Right cardiac atrium (tissue), 5 donors: ENCODE data around the gene ANKRD18A. TPM values are rescaled to one million over a fixed set of nuclear protein-coding genes. Genes with fewer than 3 reads are reported as not detected.

Experiments used
- ATAC-seq, 2 donors: fragments of 200-7000 bp; cut with Tn5 transposase; one replicate each; pipeline versions ENCODE4 v1.8.0 to v1.9.1; 2020; ENCODE audit warnings: moderate library complexity in 2 of 2, mild to moderate bottlenecking in 1 of 2
- DNase-seq, 3 donors: peaks; one replicate each; pipeline ENCODE4 v3.0.0-alpha.2; 2020
- H3K27ac ChIP-seq: one replicate; pipeline ENCODE4 v1.5.1; 2013; ENCODE audit warnings: mild to moderate bottlenecking, low read length, control low read depth, moderate library complexity
- H3K27me3 ChIP-seq: one replicate; pipeline ENCODE4 v1.6.1; 2013; ENCODE audit not compliant: control insufficient read depth, insufficient read depth
- H3K4me1 ChIP-seq: one replicate; pipeline ENCODE4 v1.6.1; 2013; ENCODE audit warnings: low read length; ENCODE audit not compliant: control insufficient read depth, insufficient read depth
- H3K4me3 ChIP-seq: one replicate; pipeline ENCODE4 v1.5.1; 2013; ENCODE audit warnings: low read length, control low read depth
- H3K9me3 ChIP-seq: one replicate; pipeline ENCODE4 v1.6.1; 2013; ENCODE audit warnings: low read length; ENCODE audit not compliant: control insufficient read depth
- WGBS: extraction: QIAGEN DNeasy Blood & Tissue Kit; methylation state at CpG from one replicate; pipeline ENCODE4 v1.1.7; 2013; 5-methylcytosine and 5-hydroxymethylcytosine counted together
- intact Hi-C, 4 donors: fragments of 100-400 bp; cut with DNase I; formaldehyde crosslinking; loops; one replicate each; pipeline versions ENCODE4 v1.11.0 to v1.14.0; 2022 to 2023
- long read RNA-seq, 4 donors: library from polyadenylated mRNA; unstranded; transcript quantifications; one replicate each; pipeline ENCODE4 v2.0.0, GENCODE V29; 2020 to 2021
- polyA plus RNA-seq: library from polyadenylated mRNA; stranded (reverse); fragments of 200-250 nt; gene quantifications from one replicate; pipeline ENCODE4 v1.2.3, GENCODE V29; 2013
- total RNA-seq, 4 donors: library from RNA; stranded (reverse); fragmentation: NEBNext Ultra II Directional; extraction: Animal tissue kit (Norgen Biotek cat#: 25700); gene quantifications; one replicate each; pipeline ENCODE4 v1.2.1, GENCODE V29; 2021
- donor health status: healthy with polysubstance abuse.
- donor health status: DM: no; HTN: yes; CAD: no.
- donor health status: DM: no; HTN: no; CAD: no.
- donor health status: DM: no; HTN: yes; CAD: no; lungs with severe emphysema.
- donor health status: DM: yes; HTN: yes; CAD: no.

Gene ANKRD18A
- total RNA-seq (10 to 100 TPM in 1 of 4 donors, 1 to 10 TPM in 3; 2.1 to 12.3 (median 7.2) TPM), polyA plus RNA-seq (3.1 TPM)
- long read RNA-seq, donor 1, partial matches to known transcripts: 1 of 3 reads
- long read RNA-seq, donor 1, other reads (novel, unspliced or antisense): 2 of 3 reads
- long read RNA-seq, donor 2, partial matches to known transcripts: 0 of 1 reads
- long read RNA-seq, donor 2, other reads (novel, unspliced or antisense): 1 of 1 reads
- long read RNA-seq, donor 3, partial matches to known transcripts: 0 of 4 reads
- long read RNA-seq, donor 3, other reads (novel, unspliced or antisense): 4 of 4 reads
- long read RNA-seq, donor 4: 0 reads

DNA sequence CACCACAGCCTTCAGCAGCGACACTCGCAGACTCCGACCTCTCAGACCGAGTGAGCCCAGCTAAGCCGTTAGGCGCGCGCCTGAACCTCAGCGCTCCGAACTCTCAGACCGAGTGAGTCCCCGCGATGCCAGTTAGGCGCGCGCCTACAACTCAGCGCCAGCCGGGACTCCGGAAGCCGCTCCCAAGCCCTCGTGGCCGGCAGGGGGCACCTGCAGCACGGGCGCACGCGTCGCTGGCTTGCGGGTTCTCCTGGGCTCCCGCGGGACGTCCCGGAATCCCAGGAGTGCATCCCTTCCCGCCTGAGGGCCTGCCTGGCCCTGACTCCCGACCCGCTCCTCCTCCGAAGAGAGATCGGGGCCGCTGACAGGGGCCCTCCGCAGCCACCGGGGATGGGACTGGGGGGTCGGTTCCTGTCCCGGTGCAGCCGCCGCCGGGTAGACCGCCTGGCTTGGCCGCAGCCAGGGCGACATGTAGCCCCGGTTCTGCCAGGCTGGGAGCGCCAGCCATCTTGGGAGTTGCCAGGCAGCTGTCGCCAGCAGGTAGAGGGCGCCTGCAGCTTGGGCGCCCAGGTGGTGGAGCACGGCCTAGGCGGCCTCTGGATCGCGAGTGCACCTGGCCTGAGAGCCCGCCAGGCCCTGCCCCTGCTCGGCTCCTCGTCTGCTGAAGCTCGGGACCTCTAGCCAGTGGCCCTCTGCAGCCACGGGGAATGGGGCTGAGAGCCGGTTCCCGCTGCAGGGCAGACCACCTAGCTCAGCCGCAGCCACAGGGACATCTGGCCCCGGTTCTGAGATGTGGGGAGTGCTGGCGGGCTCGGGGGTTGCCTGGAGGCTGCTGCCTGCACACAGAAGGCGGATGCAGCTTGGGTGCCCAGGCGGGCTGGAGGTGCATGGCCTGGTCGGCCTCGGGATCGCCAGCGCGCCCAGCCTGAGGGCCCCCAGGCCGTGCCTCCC is at the start of gene ANKRD18A:
ANKRD18A (minus strand) TSS at position 114 of the 951 bp plus-strand sequence. CDS start 311 bp downstream, outside the sequence.
- Histone ChIP-seq H3K27ac (peak within 1 kb of the TSS; percentile 3), H3K4me3 (peak within 1 kb of the TSS; percentile 54), H3K4me1 (no peaks in the 10 kb centered on the region), H3K27me3 (no peaks in the 10 kb centered on the region), H3K9me3 (no peaks in the 10 kb centered on the region)
- intact Hi-C loops: no loop called here
- ATAC-seq: peak; percentile 89 to 91
- peak; percentile 64 to 87 (median 85) for DNase-seq
- WGBS: 1% methylated on average over 76 of the region's 76 CpGs

DNA sequence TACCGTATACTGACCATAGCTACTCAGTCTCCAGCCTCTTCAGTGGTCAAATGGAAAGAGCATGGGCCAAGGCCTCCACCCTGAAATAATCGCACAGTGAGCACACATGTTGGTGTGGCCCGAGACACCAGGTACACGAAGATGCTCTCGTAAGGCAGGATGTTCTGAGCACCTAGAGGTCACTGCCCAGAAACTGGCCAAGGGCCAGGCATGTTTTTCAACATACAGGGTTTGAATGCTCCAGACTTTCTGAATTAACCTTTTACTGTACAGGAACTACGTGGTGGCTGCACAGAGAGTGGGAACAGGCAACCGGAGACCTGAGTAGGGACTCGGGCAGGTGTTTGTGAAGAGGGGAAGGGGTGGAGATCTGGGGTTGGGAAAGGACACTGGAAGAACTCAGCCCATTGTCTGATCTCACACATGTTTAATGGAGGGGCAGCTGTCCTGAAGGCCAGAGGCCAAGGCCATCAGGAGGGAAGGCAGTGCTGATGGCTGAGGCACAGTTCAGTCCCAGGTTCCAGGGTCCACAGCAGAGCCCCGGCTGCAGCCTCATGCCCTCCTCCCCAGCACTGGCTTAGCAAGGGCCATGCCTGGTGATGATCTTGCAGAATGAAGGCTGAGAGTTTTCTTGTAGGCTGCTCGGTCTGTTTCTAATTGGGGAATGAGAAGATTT is 48.5 kb upstream of the ANKRD18A start:
- DNase-seq (no peak), ATAC-seq (no peak)
- H3K9me3 ChIP-seq: no peaks in the 10 kb centered on the region
- H3K4me3 ChIP-seq: no peak overlapping the region
- no peaks in the 10 kb centered on the region for H3K27me3 ChIP-seq
- intact Hi-C loops: no loop called here
- no peak overlapping the region for H3K27ac ChIP-seq
- no peaks in the 10 kb centered on the region for H3K4me1 ChIP-seq
- WGBS: 91% methylated on average over 10 of the region's 10 CpGs

DNA sequence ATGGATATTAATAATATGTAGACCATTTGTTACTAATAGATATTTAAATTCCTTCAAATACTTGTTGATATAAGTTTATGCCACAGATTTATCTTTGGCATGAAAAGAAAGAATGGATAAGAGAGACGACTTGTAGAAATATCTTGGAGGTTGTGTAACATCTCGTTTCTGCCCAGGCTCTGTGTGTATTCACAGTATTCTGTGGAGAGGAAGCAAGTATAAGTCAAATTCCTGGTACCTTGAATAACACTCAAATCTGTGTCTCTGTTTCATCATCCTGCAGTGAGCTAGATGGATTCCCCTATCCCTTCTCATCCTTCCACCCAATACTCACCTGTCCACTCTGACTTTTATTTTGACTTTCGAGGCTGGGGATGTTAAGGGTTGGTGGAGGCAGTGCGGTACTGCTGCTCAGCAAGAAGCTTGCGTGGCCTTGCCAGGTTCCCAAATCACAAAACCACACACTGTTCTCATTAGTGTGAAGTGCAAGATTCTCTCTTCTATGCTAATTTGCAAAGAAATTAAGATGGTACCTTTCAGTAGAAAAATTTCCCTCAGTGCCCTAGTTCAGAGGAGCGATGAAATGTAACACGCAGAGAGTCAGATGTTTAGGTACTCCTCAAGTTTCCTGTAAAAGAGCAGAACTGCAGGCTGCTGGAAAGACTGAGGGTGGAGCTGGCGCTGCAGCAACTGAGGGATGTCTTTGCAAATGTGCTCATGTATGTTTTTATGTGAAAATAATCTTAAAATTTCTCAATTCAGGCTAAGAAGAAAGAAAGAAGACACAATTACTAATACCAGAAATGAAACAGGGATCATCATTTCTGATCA is 42.6 kb upstream of the ANKRD18A start:
- Histone ChIP-seq H3K4me1 (no peaks in the 10 kb centered on the region), H3K27ac (no peak overlapping the region), H3K27me3 (no peaks in the 10 kb centered on the region), H3K4me3 (no peak overlapping the region), H3K9me3 (no peaks in the 10 kb centered on the region)
- ATAC-seq (no peak), DNase-seq (no peak)
- intact Hi-C loops: no loop called here
- 49% methylated on average over 8 of the region's 8 CpGs for WGBS

DNA sequence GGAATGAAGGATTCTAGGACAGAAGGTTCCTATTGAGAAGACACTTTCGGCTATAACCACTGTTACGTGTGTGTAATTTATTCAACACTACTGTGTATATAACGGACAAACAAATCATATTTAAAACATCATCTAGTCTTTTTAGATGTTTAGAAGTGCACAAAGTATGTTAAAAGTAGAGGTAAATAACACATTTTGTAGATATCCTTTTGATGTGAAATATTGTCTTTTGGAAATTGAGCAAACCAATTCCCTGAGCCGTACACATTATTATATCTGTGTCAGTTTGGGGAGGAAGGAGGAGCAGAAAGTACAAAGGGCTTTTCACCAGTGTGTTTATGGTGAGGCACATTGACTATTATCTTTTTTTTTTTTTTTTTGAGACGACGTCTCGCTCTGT is 39.1 kb upstream of the ANKRD18A start:
- no peaks in the 10 kb centered on the region for H3K27me3 ChIP-seq
- ATAC-seq (no peak), DNase-seq (no peak)
- H3K4me3 ChIP-seq: no peak overlapping the region
- 84% methylated on average over 7 of the region's 7 CpGs for WGBS
- H3K9me3 ChIP-seq: no peaks in the 10 kb centered on the region
- H3K27ac ChIP-seq: no peak overlapping the region
- intact Hi-C loops: no loop called here
- H3K4me1 ChIP-seq: no peaks in the 10 kb centered on the region

DNA sequence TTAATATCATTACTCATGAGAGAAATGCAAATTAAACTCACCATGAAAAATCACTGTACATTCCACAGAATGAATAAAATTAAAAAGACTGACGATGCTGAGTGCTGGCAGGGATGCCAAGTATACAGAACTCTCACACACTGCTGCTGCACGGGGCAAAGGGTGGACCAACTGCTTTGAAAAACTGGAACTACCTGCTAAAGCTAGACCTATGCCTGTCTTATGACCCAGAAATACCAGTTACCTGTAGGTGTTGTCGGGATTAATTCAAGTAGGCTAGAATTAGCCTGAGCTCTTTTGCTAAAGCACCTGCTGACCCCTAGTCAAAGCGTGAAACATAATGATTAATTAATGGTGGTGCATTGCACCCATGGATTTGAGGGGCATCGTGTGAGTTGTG is 36.5 kb upstream of the ANKRD18A start:
- ATAC-seq: no peak
- DNase-seq: no peak
- H3K4me3 ChIP-seq: no peak overlapping the region
- intact Hi-C loops: no loop called here
- H3K4me1 ChIP-seq: no peaks in the 10 kb centered on the region
- WGBS: 34% methylated on average over 5 of the region's 5 CpGs
- H3K27ac ChIP-seq: no peak overlapping the region
- H3K27me3 ChIP-seq: no peaks in the 10 kb centered on the region
- no peaks in the 10 kb centered on the region for H3K9me3 ChIP-seq

DNA sequence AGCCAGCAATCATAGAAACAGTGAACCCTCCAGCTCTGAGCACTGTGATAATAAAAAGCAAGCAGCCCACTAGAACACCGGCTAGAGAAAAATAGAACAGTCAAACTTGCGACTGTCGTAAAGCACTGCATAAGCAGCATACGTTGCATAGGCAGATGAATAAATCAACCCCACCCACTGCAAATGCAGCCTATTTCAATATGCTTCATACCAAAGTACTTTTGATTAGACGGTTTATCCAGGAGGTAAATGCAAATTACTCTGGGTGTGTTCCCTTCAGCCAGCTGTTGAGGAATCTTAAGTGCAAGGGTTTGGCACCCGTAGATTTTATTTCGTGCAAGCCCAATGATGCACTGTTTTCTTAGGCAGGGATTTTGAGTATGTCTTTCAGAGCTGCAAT is 32.1 kb upstream of the ANKRD18A start:
- Histone ChIP-seq H3K9me3 (no peaks in the 10 kb centered on the region), H3K27ac (peak overlapping the region; percentile 85), H3K27me3 (no peaks in the 10 kb centered on the region), H3K4me3 (no peak overlapping the region), H3K4me1 (peaks cover 2% of the 10 kb centered on the region)
- 52% methylated on average over 7 of the region's 7 CpGs for WGBS
- DNase-seq (no peak), ATAC-seq (no peak)
- intact Hi-C loops: no loop called here

DNA sequence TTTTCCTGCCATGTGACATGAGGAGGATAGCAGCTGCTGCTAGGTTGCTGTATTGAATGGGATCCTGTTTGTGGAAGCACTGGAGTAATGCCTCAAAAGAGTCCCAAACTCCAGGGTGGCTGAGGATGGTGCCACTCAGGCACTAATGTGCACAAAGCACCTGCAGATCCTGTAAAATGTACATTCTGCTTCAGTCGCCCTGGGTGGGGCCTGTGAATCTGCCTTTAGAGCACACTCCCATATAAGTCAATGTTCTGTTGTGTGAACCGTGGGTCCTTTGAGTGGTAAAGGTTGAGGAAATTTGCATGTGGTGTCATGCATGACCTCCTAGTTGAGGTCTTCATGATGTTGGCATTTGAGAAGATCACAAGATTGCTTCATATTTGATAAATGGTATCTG is 31.6 kb upstream of the ANKRD18A start:
- WGBS: 54% methylated on average over 2 of the region's 2 CpGs

DNA sequence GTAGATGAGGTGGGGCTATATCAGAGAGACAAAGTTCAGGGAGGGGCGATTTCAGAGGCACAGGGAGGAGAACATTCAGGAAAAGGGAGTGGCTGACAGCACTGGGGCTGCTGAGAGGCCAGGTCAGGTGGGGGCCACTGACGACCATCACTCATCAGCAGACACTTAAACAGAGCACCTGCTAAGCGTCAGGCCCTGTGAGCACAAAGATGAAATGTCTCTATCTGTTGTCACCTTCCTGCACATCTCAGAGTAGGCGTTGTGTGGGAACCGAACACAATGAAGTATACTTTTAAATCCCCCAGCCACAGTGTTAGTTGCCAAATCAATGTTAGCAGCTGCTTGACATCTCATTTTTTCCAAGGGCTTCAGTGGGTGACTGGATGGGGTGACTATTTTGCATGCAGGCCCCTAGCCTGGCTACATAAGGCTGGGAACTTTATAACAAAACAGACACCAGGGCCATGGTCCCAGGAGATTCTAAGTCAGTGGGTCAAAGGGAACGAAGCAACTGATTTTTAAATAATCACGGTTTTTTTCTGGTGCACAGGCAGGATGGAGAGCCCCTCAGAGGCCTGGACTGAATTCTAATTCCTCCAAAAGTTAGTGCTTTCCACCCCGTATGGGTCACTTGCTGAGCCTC is 31.1 kb upstream of the ANKRD18A start:
- peak in 2 of 3 donors; percentile 19 to 53 for DNase-seq

More for the DNA sequence above, 31.6 kb upstream of the ANKRD18A start:
- H3K4me1 ChIP-seq: peaks cover 2% of the 10 kb centered on the region
- ATAC-seq (no peak), DNase-seq (no peak)
- peak overlapping the region; percentile 85 for H3K27ac ChIP-seq
- no peak overlapping the region for H3K4me3 ChIP-seq
- H3K9me3 ChIP-seq: no peaks in the 10 kb centered on the region
- no peaks in the 10 kb centered on the region for H3K27me3 ChIP-seq
- intact Hi-C loops: no loop called here

DNA sequence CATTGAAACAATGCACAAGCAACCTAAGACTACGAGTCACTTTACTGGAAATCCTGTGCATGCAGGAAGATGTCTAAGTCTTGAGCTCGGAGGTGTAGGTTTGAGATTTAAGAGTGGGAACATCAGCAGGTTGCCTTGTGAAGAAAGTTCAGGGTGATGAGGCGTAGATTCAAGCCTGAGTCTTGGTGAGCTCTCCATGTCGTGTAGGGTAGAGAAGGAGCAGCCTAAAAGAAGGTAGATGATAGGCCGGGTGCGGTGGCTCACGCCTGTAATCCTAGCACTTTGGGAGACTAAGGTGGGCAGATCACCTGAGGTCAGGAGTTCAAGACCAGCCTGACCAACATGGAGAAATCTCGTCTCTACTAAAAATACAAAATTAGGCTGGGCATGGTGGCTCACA is 30.2 kb upstream of the ANKRD18A start:
- no peaks in the 10 kb centered on the region for H3K9me3 ChIP-seq
- 74% methylated on average over 8 of the region's 8 CpGs for WGBS
- H3K27me3 ChIP-seq: no peaks in the 10 kb centered on the region
- intact Hi-C loops: no loop called here
- H3K27ac ChIP-seq: peak overlapping the region; percentile 92
- H3K4me1 ChIP-seq: peaks cover 2% of the 10 kb centered on the region
- no peak for DNase-seq
- peak overlapping the region; percentile 35 for H3K4me3 ChIP-seq
- ATAC-seq: no peak

More for the DNA sequence above, 31.1 kb upstream of the ANKRD18A start:
- intact Hi-C loops: no loop called here
- H3K4me1 ChIP-seq: peaks cover 2% of the 10 kb centered on the region
- 34% methylated on average over 8 of the region's 8 CpGs for WGBS
- ATAC-seq: peak; percentile 66 to 70
- no peaks in the 10 kb centered on the region for H3K27me3 ChIP-seq
- no peaks in the 10 kb centered on the region for H3K9me3 ChIP-seq
- no peak overlapping the region for H3K4me3 ChIP-seq
- H3K27ac ChIP-seq: peak overlapping the region; percentile 85
